Measurements from ENCODE around the gene FLAD1. TPM values are rescaled to one million over a fixed set of nuclear protein-coding genes. Genes with fewer than 3 reads are reported as not detected.
A peak's percentile ranks its signal among the peaks of the same experiment; 100 is the strongest.

FLAD1 gene
- total RNA-seq, 1 experiment from 2014 or later: 58.4 TPM

DNA sequence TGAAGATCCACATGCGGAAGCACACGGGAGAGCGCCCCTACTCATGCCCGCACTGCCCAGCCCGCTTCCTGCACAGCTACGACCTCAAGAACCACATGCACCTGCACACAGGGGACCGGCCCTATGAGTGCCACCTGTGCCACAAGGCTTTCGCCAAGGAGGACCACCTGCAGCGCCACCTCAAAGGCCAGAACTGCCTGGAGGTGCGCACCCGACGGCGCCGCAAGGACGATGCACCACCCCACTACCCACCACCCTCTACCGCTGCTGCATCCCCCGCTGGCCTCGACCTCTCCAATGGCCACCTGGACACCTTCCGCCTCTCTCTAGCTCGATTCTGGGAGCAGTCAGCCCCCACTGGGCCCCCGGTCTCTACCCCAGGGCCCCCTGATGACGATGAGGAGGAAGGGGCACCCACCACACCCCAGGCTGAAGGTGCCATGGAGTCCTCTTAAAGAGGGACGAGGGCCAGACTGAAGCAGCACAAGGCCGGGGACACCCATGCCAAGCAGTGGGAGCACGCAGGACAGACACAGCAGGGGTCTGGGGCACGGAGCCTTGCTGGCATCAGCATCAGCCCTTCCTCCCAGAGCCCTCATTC, 33.2 kb downstream of the FLAD1 start:
- H3K4me2 ChIP-seq (ENCODE audit: low read length): peak overlapping the region; percentile 82; the same call in 1 of the 2 replicates
- peaks cover 8 to 27% of the 10 kb centered on the region in 2 experiments; a peak in 3 of 4 replicates for H3K36me3 ChIP-seq (ENCODE audit: control insufficient read depth in 1 of 2, insufficient read depth in 2 of 2, low read length in 2 of 2)
- no peak for TF ChIP-seq SP1 (IDR thresholded peaks at IDR 0.05; ENCODE audit: low read depth)
- TF ChIP-seq, protein P1, sequence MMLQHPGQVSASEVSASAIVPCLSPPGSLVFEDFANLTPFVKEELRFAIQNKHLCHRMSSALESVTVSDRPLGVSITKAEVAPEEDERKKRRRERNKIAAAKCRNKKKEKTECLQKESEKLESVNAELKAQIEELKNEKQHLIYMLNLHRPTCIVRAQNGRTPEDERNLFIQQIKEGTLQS (IDR thresholded peaks at IDR 0.05): no peak
- TF ChIP-seq CBX3 (IDR thresholded peaks at IDR 0.05; ENCODE audit: low read depth): no peak
- no peak for TF ChIP-seq ZFX (IDR thresholded peaks at IDR 0.05)
- 0 out of 2 replicates have a peak, but pooled peaks have one; percentile 1 for TF ChIP-seq POLR2AphosphoS5 (IDR thresholded peaks at IDR 0.05; ENCODE audit: low read depth, low read length)
- ChIA-PET RAD21 (ENCODE audit: low non-redundant PET in 1 of 2, low total read pairs in 2 of 2, uncharacterized antibody in 2 of 2, unreplicated experiment in 2 of 2) (interaction anchor here in 1 of 2 experiments (0.6 kb wide), 1 partner anchor 113 kb away, joined by 3 read pairs; no protein-coding TSS in a partner anchor), POLR2A (interaction anchor here (1.0 to 1.6 kb wide), 8 partner anchors 9 to 69 kb away, joined by 3 to 8 read pairs (median 4); partner anchors contain the start of gene ZBTB7B), CTCF (interaction anchor here (1.0 to 3.0 kb wide), 9 partner anchors 12 to 110 kb away, joined by 3 to 10 read pairs (median 4); partner anchors contain the start of gene ADAM15)
- BruUV-seq (replicated peaks): no TSS peak
- intact Hi-C loops (cut with micrococcal nuclease): loop anchor here (2.0 kb wide), 2 partner anchors 14 to 68 kb away; partner anchors contain the start of gene ZBTB7B
- H3K9me3 ChIP-seq (ENCODE audit: control insufficient read depth in 1 of 2, insufficient read depth in 1 of 2, low read depth in 1 of 2, low read length in 2 of 2): no peaks in the 10 kb centered on the region
- H3K4me3 ChIP-seq (replicated peaks in 1 of 2; ENCODE audit: low read depth in 1 of 2, low read length in 2 of 2): no peak overlapping the region
- peak overlapping the region; percentile 89 for H3K27ac ChIP-seq (ENCODE audit: low read depth, low read length)
- ATAC-seq (no peak), DNase-seq (ENCODE audit: low read depth, low spot score) (no peak)
- H3K9ac ChIP-seq (ENCODE audit: low read length): peak overlapping the region; percentile 60
- H3K9me2 ChIP-seq (ENCODE audit: insufficient read depth): no peaks in the 10 kb centered on the region
- H4K20me1 ChIP-seq (ENCODE audit: insufficient read depth): no peaks in the 10 kb centered on the region
- peaks cover 25 to 62% of the 10 kb centered on the region in 2 experiments for H3K4me1 ChIP-seq (ENCODE audit: control insufficient read depth in 1 of 2, insufficient read depth in 2 of 2, low read length in 2 of 2)
- H2AFZ ChIP-seq (ENCODE audit: low read depth, low read length, poor library complexity, severe bottlenecking): no peak overlapping the region
- H3K79me2 ChIP-seq (ENCODE audit: insufficient read depth, low read length): peaks cover 19% of the 10 kb centered on the region; the same call in 1 of the 2 replicates
- H3K27me3 ChIP-seq (ENCODE audit: insufficient read depth, low read length): no peaks in the 10 kb centered on the region

All from HCT116 (cell line).